Esophagus squamous epithelium (tissue), 5 donors: ENCODE measurements around the gene GRIK3. TPM values are rescaled to one million over a fixed set of nuclear protein-coding genes. Genes with fewer than 3 reads are reported as not detected.

Experiments used
- DNase-seq: peaks from one replicate; lab custom pipeline; 2025; lab: John Stamatoyannopoulos, UW
- H3K27ac ChIP-seq, 4 donors: fragments of 200-600 bp; sonication (generic); one replicate each; pipeline ENCODE4 v1.5.1; 2016 to 2019; ENCODE audit warnings: mild to moderate bottlenecking in 1 of 4
- H3K27me3 ChIP-seq, 4 donors: fragments of 200-600 bp; sonication (generic); 1 replicate in 3 of 4; 2 replicates in 1 of 4; pipeline versions ENCODE4 v1.5.1 to v1.6.0; 2017 to 2021; ENCODE audit warnings: antibody characterized with exemption in 1 of 4
- H3K36me3 ChIP-seq, 3 donors: fragments of 200-600 bp; sonication (generic); one replicate each; pipeline ENCODE4 v1.5.1; 2016 to 2019
- H3K4me1 ChIP-seq, 3 donors: fragments of 200-600 bp; sonication (generic); one replicate each; pipeline ENCODE4 v1.5.1; 2017 to 2019
- H3K4me3 ChIP-seq, 4 donors: fragments of 200-600 bp; sonication (generic); 1 replicate in 3 of 4; 2 replicates in 1 of 4; pipeline ENCODE4 v1.5.1; 2016 to 2019; ENCODE audit warnings: mild to moderate bottlenecking in 2 of 4, moderate library complexity in 1 of 4
- H3K9me3 ChIP-seq, 3 donors: fragments of 200-600 bp; sonication (generic); one replicate each; pipeline ENCODE4 v1.5.1; 2016 to 2019
- POLR2A ChIP-seq, 4 donors: fragments of 450-650 bp; IDR thresholded peaks; one replicate each; pipeline ENCODE4 v1.6.1; 2017; ENCODE audit warnings: antibody characterized with exemption in 4 of 4, mild to moderate bottlenecking in 4 of 4, moderate library complexity in 3 of 4
- WGBS, 2 donors: methylation state at CpG; one replicate each; pipeline ENCODE4 v1.1.5; 2018; 5-methylcytosine and 5-hydroxymethylcytosine counted together
- intact Hi-C: fragments of 100-400 bp; cut with DNase I; formaldehyde crosslinking; loops from one replicate; pipeline ENCODE4 v1.15.0; 2022
- total RNA-seq, 4 donors: library from RNA; depleted of rRNA; stranded (reverse); fragments of >200 nt; gene quantifications; one replicate each; pipeline ENCODE4 v1.1.0, GENCODE V29; 2016
- TF ChIP-seq, protein P1 (sequence below), 6 experiments: fragments of 450-650 bp in 4 of 6; fragments of 200-600 bp in 2 of 6; sonication (generic) in 2 of 6; IDR thresholded peaks; one replicate each; pipeline ENCODE4 v1.5.1; 2016 to 2019; ENCODE audit warnings: antibody characterized with exemption in 6 of 6, mild to moderate bottlenecking in 4 of 6, moderate library complexity in 4 of 6
- donor health status: DM: yes; HTN: yes; CAD: no.

Gene GRIK3
- total RNA-seq, 4 donors from 2014 or later, result 0.11 to 0.38 (median 0.21) TPM; not detected in 1

DNA sequence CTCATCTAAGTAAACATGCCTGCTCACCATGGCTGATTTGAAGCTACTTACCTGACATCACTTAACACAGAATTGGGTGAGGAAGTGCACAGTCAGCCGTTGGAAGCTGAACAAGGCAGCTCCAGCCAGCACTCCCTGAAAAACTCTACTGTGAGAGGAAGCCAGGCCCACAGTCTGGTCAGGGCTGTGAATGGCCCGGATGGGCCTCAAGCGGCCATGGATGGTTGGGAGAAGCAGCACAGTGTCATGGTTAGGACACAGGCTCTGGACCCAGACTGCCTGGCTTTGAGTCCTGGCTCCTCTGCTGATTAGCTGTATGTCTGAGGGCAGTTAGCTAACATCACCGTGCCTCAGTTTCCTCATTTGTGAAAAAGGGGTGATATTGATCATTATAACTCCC is 267.8 kb downstream of the GRIK3 start:
- 40 to 60% methylated on average over 1 to 4 of the region's 4 CpGs for WGBS, 2 donors
- DNase-seq, result no peak
- TF ChIP-seq, protein P1, sequence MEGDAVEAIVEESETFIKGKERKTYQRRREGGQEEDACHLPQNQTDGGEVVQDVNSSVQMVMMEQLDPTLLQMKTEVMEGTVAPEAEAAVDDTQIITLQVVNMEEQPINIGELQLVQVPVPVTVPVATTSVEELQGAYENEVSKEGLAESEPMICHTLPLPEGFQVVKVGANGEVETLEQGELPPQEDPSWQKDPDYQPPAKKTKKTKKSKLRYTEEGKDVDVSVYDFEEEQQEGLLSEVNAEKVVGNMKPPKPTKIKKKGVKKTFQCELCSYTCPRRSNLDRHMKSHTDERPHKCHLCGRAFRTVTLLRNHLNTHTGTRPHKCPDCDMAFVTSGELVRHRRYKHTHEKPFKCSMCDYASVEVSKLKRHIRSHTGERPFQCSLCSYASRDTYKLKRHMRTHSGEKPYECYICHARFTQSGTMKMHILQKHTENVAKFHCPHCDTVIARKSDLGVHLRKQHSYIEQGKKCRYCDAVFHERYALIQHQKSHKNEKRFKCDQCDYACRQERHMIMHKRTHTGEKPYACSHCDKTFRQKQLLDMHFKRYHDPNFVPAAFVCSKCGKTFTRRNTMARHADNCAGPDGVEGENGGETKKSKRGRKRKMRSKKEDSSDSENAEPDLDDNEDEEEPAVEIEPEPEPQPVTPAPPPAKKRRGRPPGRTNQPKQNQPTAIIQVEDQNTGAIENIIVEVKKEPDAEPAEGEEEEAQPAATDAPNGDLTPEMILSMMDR (IDR thresholded peaks at IDR 0.05), result no peak
- no peak for TF ChIP-seq POLR2A (IDR thresholded peaks at IDR 0.05)
- Histone ChIP-seq H3K4me1 (no peaks in the 10 kb centered on the region), H3K27ac (no peak overlapping the region), H3K9me3 (no peaks in the 10 kb centered on the region), H3K4me3 (no peak overlapping the region), H3K36me3 (no peaks in the 10 kb centered on the region), H3K27me3 (peaks cover 0 to 47% (median 1%) of the 10 kb centered on the region in 4 donors)
- intact Hi-C loops, result no loop called here

- 30 to 47% methylated on average over 5 of the region's 5 CpGs for WGBS, 2 donors
- DNase-seq, result no peak
Observed at GRCh38 chr1:36765785-36766300, 268.5 kb downstream of the GRIK3 start.

DNA sequence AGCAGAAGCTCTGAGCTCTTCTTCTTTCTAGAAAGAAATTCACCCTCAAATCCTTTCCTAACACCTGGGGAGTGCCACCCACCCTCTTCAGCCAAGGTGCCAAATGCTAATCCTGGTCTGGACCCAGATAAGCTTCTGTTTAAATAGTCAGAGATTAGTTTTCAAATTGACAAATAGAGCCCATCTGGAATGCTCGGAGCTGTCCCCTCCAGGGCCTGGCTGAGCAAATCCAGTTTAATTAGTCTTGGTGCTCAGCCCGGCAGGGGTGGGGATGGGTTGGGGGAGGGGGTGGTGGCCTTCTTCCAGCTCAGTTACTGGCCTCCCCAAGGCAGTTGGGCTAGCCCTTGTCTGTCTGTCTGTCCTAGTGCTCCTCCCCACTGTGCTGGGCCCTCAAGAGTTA is 269.5 kb downstream of the GRIK3 start:
- intact Hi-C loops, result no loop called here
- Histone ChIP-seq H3K9me3 (no peaks in the 10 kb centered on the region), H3K27me3 (peaks cover 0 to 36% (median 0%) of the 10 kb centered on the region in 4 donors), H3K27ac (no peak overlapping the region), H3K4me1 (no peaks in the 10 kb centered on the region), H3K36me3 (no peaks in the 10 kb centered on the region), H3K4me3 (no peak overlapping the region)
- no peak for DNase-seq
- TF ChIP-seq, protein P1 (IDR thresholded peaks at IDR 0.05), result no peak
- no peak for TF ChIP-seq POLR2A (IDR thresholded peaks at IDR 0.05)
- WGBS, 2 donors, result 0 to 40% methylated on average over 1 of the region's 2 CpGs

More at GRCh38 chr1:36765785-36766300, 268.5 kb downstream of the GRIK3 start:
- Histone ChIP-seq H3K9me3 (no peaks in the 10 kb centered on the region), H3K4me3 (no peak overlapping the region), H3K36me3 (no peaks in the 10 kb centered on the region), H3K27ac (no peak overlapping the region), H3K4me1 (no peaks in the 10 kb centered on the region), H3K27me3 (peaks cover 0 to 40% (median 0%) of the 10 kb centered on the region in 4 donors)
- intact Hi-C loops, result no loop called here
- TF ChIP-seq, protein P1 (IDR thresholded peaks at IDR 0.05), result no peak
- no peak for TF ChIP-seq POLR2A (IDR thresholded peaks at IDR 0.05)

DNA sequence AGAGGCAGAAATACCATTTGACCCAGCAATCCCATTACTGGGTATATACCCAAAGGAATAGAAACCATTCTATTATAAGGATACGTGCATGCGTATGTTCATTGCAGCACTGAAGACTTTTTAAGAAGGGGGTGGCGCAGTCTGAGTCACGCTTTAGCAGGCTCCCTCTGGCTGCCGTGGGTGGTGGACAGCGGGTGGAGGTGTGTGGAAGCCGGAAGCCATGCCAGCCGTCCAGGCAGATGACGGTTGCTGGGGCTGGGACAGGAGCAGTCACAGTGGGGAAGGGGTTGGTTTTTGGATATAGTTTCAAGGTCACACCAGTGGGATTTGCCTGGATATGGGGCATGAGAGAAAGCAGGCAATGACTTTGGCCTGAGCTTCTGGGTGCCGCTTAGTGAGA is 270.5 kb downstream of the GRIK3 start:
- no peaks in the 10 kb centered on the region for H3K36me3 ChIP-seq
- H3K27me3 ChIP-seq, result peaks cover 0 to 25% (median 0%) of the 10 kb centered on the region in 4 donors
- H3K4me3 ChIP-seq, result no peak overlapping the region
- H3K27ac ChIP-seq, result no peak overlapping the region
- intact Hi-C loops, result no loop called here
- no peak for DNase-seq
- no peaks in the 10 kb centered on the region for H3K4me1 ChIP-seq
- no peaks in the 10 kb centered on the region for H3K9me3 ChIP-seq
- no peak for TF ChIP-seq POLR2A (IDR thresholded peaks at IDR 0.05)
- TF ChIP-seq, protein P1 (IDR thresholded peaks at IDR 0.05), result no peak
- 85 to 93% methylated on average over 10 of the region's 10 CpGs for WGBS, 2 donors

DNA sequence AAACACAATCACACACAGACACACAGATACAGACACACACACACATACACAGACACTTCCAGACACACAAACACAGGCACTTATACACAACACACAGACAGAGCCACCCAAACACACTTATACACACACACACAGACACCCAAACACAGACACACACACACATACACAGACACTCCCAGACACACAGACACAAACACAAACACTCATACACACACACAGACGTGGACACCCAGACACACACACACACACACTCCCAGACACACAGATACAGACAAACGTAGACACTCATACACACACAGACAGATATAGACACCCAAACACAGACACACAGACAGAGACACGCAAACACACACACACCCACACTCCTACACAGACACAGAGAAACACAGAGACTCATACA is 272.1 kb downstream of the GRIK3 start:
- peaks cover 0 to 27% (median 0%) of the 10 kb centered on the region in 4 donors for H3K27me3 ChIP-seq
- no peak for DNase-seq
- no peaks in the 10 kb centered on the region for H3K36me3 ChIP-seq
- no peaks in the 10 kb centered on the region for H3K4me1 ChIP-seq
- TF ChIP-seq POLR2A (IDR thresholded peaks at IDR 0.05), result no peak
- TF ChIP-seq, protein P1 (IDR thresholded peaks at IDR 0.05), result no peak
- 25 to 57% methylated on average over 2 of the region's 3 CpGs for WGBS, 2 donors
- H3K4me3 ChIP-seq, result no peak overlapping the region
- H3K27ac ChIP-seq, result no peak overlapping the region
- H3K9me3 ChIP-seq, result no peaks in the 10 kb centered on the region
- intact Hi-C loops, result no loop called here
